H1 (cell line): ENCODE data around the gene PLCL1. TPM values are rescaled to one million over a fixed set of nuclear protein-coding genes. Genes with fewer than 3 reads are reported as not detected.

Experiments
- ATF3 ChIP-seq: IDR thresholded peaks from 2 replicates; pipeline ENCODE4 v1.6.1; 2011; ENCODE audit warnings: low read depth, mild to moderate bottlenecking, low read length; ENCODE audit not compliant: insufficient read depth
- BRCA1 ChIP-seq: IDR thresholded peaks from 2 replicates; pipeline ENCODE4 v1.6.1; 2012; ENCODE audit warnings: low read depth, low read length, improper control_type of control experiment
- CBX5 ChIP-seq: fragments of 300-800, 300-1000 bp; sonication (generic); IDR thresholded peaks from 2 replicates; pipeline ENCODE4 v1.7.1; 2016; ENCODE audit warnings: antibody characterized with exemption, low read length, low read depth
- CTCF ChIP-seq, 3 experiments: IDR thresholded peaks; 1 replicate in 2 of 3; 2 replicates in 1 of 3; pipeline versions ENCODE4 v1.5.1 to v1.6.1; 2011; ENCODE audit warnings: low read length in 3 of 3, mild to moderate bottlenecking in 3 of 3, inconsistent platforms in 2 of 3, low read depth in 1 of 3, moderate library complexity in 1 of 3; ENCODE audit not compliant: insufficient read depth in 1 of 3; ENCODE audit errors: control extremely low read depth in 1 of 3
- EGR1 ChIP-seq: IDR thresholded peaks from 2 replicates; pipeline ENCODE4 v1.6.1; 2011; ENCODE audit warnings: low read depth, low read length, borderline replicate concordance
- EP300 ChIP-seq, 2 experiments: IDR thresholded peaks; 1 replicate in 1 of 2; 2 replicates in 1 of 2; pipeline ENCODE4 v1.6.1; 2011 to 2012; ENCODE audit warnings: low read depth in 2 of 2, low read length in 2 of 2, mild to moderate bottlenecking in 2 of 2, borderline replicate concordance in 1 of 2, inconsistent platforms in 1 of 2, moderate library complexity in 1 of 2
- JUND ChIP-seq: IDR thresholded peaks from 2 replicates; pipeline ENCODE4 v1.6.1; 2011; ENCODE audit warnings: mild to moderate bottlenecking, improper control_type of control experiment, low read length
- KDM1A ChIP-seq: fragments of 200-600, 300-600 bp; sonication (generic); IDR thresholded peaks from 2 replicates; pipeline ENCODE4 v1.7.1; 2016; ENCODE audit warnings: mild to moderate bottlenecking, low read length, borderline replicate concordance
- MAX ChIP-seq: IDR thresholded peaks from 2 replicates; pipeline ENCODE4 v1.6.1; 2012; ENCODE audit warnings: inconsistent platforms
- NANOG ChIP-seq: IDR thresholded peaks from 2 replicates; pipeline ENCODE4 v1.6.1; 2011; ENCODE audit warnings: low read length, low read depth, mild to moderate bottlenecking, inconsistent platforms; ENCODE audit not compliant: insufficient read depth, poor library complexity, severe bottlenecking
- RAD21 ChIP-seq, 2 experiments: IDR thresholded peaks in 1 of 2; conservative IDR thresholded peaks in 1 of 2; 2 replicates each; pipeline ENCODE4 v1.6.1; 2011; ENCODE audit warnings: low read depth in 2 of 2, low read length in 2 of 2, improper control_type of control experiment in 1 of 2, inconsistent platforms in 1 of 2, mild to moderate bottlenecking in 1 of 2, moderate library complexity in 1 of 2
- RXRA ChIP-seq: IDR thresholded peaks from 2 replicates; pipeline ENCODE4 v1.6.1; 2011; ENCODE audit warnings: low read depth, mild to moderate bottlenecking, low read length, moderate library complexity; ENCODE audit not compliant: insufficient read depth
- SIRT6 ChIP-seq: IDR thresholded peaks from one replicate; pipeline ENCODE4 v1.7.1; 2012; ENCODE audit warnings: low read length, inconsistent platforms
- SP1 ChIP-seq: IDR thresholded peaks from 2 replicates; pipeline ENCODE4 v1.6.1; 2011; ENCODE audit warnings: low read depth, low read length
- polyA plus RNA-seq, 7 experiments: library from polyadenylated mRNA; depleted of rRNA in 3 of 7; stranded (reverse) in 5 of 7; unstranded in 2 of 7; fragments of >200 nt in 5 of 7; fragments of 200-250 nt in 2 of 7; gene quantifications; 1 replicate in 5 of 7; 2 replicates in 1 of 7; 4 replicates in 1 of 7; pipeline versions ENCODE4 v1.2.1 to v1.2.3, GENCODE V29; 2011 to 2013; ENCODE audit warnings: missing spikeins in 2 of 7, mixed read lengths in 2 of 7
- total RNA-seq: library from RNA; stranded (reverse); fragmentation: NEBNext Ultra II Directional; extraction: Animal tissue kit (Norgen Biotek cat#: 25700); gene quantifications from 2 replicates; pipeline ENCODE4 v1.2.1, GENCODE V29; 2021

Gene PLCL1
- total and polyA plus RNA-seq, 2 of the 8 experiments (the other 6 are each of a cell fraction or from before 2014, with no cell fraction given): not detected

DNA sequence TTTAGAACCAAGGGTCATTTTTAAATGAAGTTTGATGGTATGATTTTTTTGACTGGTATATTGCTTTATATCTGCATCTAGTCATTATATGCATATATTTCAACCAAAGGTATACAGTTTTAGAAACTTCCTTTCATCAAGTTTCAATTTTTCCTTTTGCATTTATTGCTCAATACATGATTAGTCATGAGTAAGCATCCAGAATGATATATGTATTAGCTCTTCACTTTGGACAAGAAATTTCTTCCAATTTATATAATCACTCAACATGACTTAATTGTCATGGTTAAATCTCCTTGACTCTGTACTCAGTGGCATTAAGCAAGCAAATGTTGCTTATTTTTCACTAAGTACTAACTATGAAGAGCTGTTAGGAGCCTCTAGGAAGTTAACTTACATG, 123.6 kb downstream of the PLCL1 start (continued):
- TF ChIP-seq CBX5 (no peak), RXRA (no peak), EGR1 (no peak), RAD21 (IDR thresholded peaks at IDR 0.05 in 1 of 2, conservative IDR thresholded peaks at IDR 0.05 in 1 of 2; ENCODE audit: low read depth in 2 of 2, low read length in 2 of 2) (no peak), KDM1A (no peak), NANOG (no peak), EP300 (IDR thresholded peaks at IDR 0.05; ENCODE audit: borderline replicate concordance in 1 of 2, low read depth in 2 of 2, low read length in 2 of 2) (no peak), JUND (no peak), BRCA1 (no peak), SIRT6 (no peak), MAX (no peak), CTCF (IDR thresholded peaks at IDR 0.05; ENCODE audit: control extremely low read depth in 1 of 3, insufficient read depth in 1 of 3, low read depth in 1 of 3, low read length in 3 of 3) (no peak), SP1 (no peak), ATF3 (no peak)
- TF ChIP-seq, all 59 proteins: peak for 0
